ENCODE measurements around the gene GLI3. TPM values are rescaled to one million over a fixed set of nuclear protein-coding genes. Genes with fewer than 3 reads are reported as not detected.

Gene GLI3
- total and polyA plus RNA-seq, 2 of the 8 experiments (the other 6 are each of a cell fraction or from before 2014, with no cell fraction given) = 8.0 to 31.1 TPM

GRCh38 chr7:41911792-41912191, 325.2 kb downstream of the GLI3 start (continued):
- no peak for TF ChIP-seq RFX5 (IDR thresholded peaks at IDR 0.05; ENCODE audit: borderline replicate concordance, low read depth, low read length)
- TF ChIP-seq SP1 (IDR thresholded peaks at IDR 0.05; ENCODE audit: low read depth, low read length) = no peak
- TF ChIP-seq TAF1 (IDR thresholded peaks at IDR 0.05; ENCODE audit: low read depth, low read length) = no peak
- TF ChIP-seq BRCA1 (IDR thresholded peaks at IDR 0.05; ENCODE audit: low read depth, low read length) = no peak

Small RNA genes within 50 kb of the gene (small RNA-seq; reads per million reads assigned to genes)
- gene HMGN2P30 (ENCODE audit: insufficient read depth) = not detected
